Tibial nerve (tissue), 4 donors: ENCODE measurements around the gene TXNDC2.

Source experiments
- EP300 ChIP-seq, 2 donors: sonication (generic); formaldehyde crosslinking; IDR thresholded peaks; one replicate each; pipeline ENCODE4 v1.6.1; 2017; ENCODE audit warnings: antibody characterized with exemption in 2 of 2, mild to moderate bottlenecking in 1 of 2
- POLR2A ChIP-seq, 2 donors: fragments of 450-650 bp; IDR thresholded peaks; one replicate each; pipeline ENCODE4 v1.6.1; 2017; ENCODE audit warnings: antibody characterized with exemption in 2 of 2, mild to moderate bottlenecking in 2 of 2, moderate library complexity in 2 of 2
- TF ChIP-seq, protein P1 (sequence below), 5 experiments: fragments of 200-600 bp in 3 of 5; fragments of 450-650 bp in 2 of 5; sonication (generic) in 3 of 5; IDR thresholded peaks; one replicate each; pipeline ENCODE4 v1.5.1; 2016 to 2019; ENCODE audit warnings: antibody characterized with exemption in 5 of 5, mild to moderate bottlenecking in 3 of 5, moderate library complexity in 2 of 5

DNA sequence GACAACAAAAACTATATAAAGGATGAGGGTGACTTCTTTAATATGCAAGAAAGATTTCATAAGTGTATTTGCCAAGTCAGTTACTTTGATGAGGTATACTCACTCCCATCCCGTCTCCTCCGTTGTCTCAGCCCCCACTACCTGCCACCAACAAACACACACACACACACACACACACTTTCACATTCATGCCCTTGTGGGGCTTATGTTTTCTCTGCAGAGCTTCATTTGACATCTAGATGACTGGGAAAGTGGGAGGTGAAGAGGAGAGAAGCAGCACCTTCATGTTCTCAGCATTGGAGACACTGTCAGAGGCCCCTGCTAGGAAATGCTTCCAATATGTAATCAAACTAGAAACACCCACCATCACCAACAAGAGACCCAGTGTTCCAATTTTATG is 22.5 kb upstream of the TXNDC2 start:
- TF ChIP-seq, protein P1, sequence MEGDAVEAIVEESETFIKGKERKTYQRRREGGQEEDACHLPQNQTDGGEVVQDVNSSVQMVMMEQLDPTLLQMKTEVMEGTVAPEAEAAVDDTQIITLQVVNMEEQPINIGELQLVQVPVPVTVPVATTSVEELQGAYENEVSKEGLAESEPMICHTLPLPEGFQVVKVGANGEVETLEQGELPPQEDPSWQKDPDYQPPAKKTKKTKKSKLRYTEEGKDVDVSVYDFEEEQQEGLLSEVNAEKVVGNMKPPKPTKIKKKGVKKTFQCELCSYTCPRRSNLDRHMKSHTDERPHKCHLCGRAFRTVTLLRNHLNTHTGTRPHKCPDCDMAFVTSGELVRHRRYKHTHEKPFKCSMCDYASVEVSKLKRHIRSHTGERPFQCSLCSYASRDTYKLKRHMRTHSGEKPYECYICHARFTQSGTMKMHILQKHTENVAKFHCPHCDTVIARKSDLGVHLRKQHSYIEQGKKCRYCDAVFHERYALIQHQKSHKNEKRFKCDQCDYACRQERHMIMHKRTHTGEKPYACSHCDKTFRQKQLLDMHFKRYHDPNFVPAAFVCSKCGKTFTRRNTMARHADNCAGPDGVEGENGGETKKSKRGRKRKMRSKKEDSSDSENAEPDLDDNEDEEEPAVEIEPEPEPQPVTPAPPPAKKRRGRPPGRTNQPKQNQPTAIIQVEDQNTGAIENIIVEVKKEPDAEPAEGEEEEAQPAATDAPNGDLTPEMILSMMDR (IDR thresholded peaks at IDR 0.05), result no peak
- no peak for TF ChIP-seq POLR2A (IDR thresholded peaks at IDR 0.05)
- no peak for TF ChIP-seq EP300 (IDR thresholded peaks at IDR 0.05)
